NCI-H460 (cell line): Measurements from ENCODE around the gene NAGA. TPM values are rescaled to one million over a fixed set of nuclear protein-coding genes. Genes with fewer than 3 reads are reported as not detected.

Experiments used
- DNase-seq: peaks from one replicate; pipeline ENCODE4 v3.0.0-alpha.2; 2016; ENCODE audit warnings: low read depth; ENCODE audit errors: extremely low read depth
- small RNA-seq, 2 experiments: library from RNA; depleted of rRNA; stranded (forward); fragments of <200 nt; gene quantifications; one replicate each; pipeline ENCODE3, GENCODE V24; 2014
- total RNA-seq: library from RNA; depleted of rRNA; stranded (reverse); fragments of >200 nt; shearing (Covaris generic); gene quantifications from 2 replicates; pipeline ENCODE4 v1.2.3, GENCODE V29; 2014; rRNA removed

Gene NAGA
- total RNA-seq, 1 experiment from 2014 or later = 28.0 TPM

- DNase-seq = no peak
Observed at GRCh38 chr22:42052765-42053164, 17.8 kb downstream of the NAGA start.

- no peak for DNase-seq
Observed at GRCh38 chr22:42050641-42051180, 19.9 kb downstream of the NAGA start.

DNA sequence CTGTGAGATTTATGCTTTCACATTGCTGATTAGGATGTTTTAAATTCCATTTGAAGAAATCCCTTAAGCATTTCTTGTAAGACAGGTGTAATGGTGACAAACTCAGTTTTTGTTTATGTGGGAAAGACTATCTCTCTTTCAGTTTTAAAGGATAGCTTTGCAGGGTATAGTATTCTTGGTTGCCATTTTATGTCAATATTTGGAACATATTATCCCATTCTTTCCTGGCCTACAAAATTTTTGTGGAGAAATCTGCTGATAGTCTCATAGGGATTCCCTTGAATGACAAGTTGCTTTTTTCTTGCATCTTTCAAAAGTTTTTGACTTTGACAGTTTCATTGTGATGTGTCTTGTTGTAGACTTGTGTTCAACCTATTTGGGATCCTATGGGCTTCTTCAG, 28.8 kb downstream of the NAGA start:
- no peak for DNase-seq

DNA sequence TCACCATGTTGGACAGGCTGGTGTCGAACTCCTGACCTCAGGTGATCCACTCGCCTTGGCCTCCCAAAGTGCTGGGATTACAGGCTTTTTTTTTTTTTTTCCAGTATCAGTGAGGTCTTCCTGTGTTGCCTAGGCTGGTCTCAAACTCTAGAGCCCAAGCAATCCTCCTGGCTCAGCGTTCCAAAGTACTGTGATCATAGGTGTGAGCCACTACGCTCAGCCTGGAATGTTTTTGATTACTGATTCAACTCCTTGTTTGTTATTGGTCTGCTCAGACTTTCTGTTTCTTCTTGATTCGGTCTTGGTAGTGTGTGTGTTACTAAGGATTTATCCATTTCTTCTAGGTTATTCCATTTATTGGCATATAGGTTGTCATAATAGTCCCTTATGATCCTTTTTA, 31.3 kb downstream of the NAGA start:
- DNase-seq = no peak

- DNase-seq = no peak
Observed at GRCh38 chr22:42035256-42035655, 35.4 kb downstream of the NAGA start.

GRCh38 chr22:42033263-42034181, 37.1 kb downstream of the NAGA start:
- DNase-seq = no peak

GRCh38 chr22:42026705-42027104, 43.9 kb downstream of the NAGA start:
- DNase-seq = no peak

GRCh38 chr22:42025421-42025820, 45.2 kb downstream of the NAGA start:
- no peak for DNase-seq

GRCh38 chr22:42022162-42022847, 48.3 kb downstream of the NAGA start:
- DNase-seq = no peak

DNA sequence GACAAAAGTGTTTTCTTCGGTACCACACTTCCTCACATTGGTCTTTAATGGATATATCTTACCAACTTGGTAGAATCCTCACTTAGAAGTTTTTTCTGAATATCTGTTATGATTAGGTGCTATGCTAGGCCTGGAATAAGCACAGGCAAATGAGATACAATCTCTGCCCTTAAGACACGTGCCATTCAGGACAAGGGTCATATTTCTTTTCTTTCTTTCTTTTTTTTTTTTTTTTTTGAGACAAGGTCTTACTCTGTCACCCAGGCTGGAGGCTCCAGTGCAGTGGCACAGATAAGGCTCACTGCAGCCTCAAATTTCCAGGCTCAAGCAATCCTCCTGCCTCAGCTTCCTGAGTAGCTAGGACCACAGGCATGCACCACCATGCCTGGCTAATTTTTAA, 49.0 kb downstream of the NAGA start:
- no peak for DNase-seq

- DNase-seq = no peak
Observed at GRCh38 chr22:42018224-42018623, 52.4 kb downstream of the NAGA start.

DNA sequence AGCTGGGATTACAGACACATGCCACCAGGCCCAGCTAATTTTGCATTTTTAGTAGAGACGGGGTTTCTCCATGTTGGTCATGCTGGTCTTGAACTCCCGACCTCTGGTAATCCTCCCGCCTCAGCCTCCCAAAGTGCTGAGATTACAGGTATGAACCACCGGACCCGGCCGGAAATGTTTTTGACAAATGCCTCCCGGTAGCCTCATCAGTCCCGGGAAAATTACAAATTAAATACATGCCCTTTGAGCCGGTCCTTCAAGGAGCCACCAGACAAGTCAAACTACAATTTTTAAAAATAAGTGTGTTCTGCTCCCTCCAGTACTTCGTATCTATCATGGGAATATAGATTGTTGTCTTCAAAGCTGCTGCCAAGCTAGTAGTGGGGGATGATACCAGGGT, 54.5 kb downstream of the NAGA start:
- no peak for DNase-seq

DNA sequence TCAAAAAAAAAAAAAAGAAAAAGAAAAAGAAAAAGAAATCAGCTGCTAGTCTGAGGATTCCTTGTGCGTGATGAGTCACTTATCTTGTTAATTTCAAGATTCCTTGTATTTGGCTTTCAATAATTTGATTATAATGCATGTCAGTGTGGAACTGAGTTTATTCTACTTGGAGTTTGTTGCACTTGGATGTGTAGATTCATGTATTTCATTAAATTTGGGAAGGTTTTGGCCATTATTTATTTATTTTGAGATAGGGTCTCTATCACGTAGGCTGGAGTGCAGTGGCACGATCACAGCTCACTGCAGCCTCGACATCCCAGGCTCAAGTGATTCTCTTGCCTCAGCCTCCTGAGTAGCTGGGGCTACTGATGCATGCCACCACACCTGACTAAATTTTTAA, 57.2 kb downstream of the NAGA start:
- no peak for DNase-seq

DNA sequence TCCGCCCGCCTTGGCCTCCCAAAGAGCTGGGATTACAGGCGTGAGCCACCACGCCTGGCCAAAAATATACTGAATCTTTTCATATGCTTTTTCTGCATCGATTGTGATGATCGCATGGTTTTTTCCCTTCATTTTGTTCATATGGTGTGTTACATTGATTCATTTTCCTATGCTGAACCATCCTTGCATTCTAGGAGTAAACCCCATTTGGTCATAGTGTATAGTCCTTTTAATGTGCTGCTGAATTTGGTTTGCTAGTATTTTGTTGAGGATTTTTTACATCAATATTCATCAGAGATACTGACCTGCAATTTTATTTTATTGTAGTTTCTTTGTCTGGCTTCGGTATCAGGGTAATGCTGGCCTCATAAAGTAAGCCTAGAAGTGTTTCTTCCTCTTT, 59.8 kb downstream of the NAGA start:
- DNase-seq = no peak

Small RNA genes lying within 50 kb of the gene (small RNA-seq; reads per million reads assigned to genes)
- gene SNORD13P1 = 0 to 0.17 reads per million in 2 experiments

Other genes with a start within 250 kb of the NAGA start
- 29.5 and 29.9 TPM in 2 replicates for gene SREBF2, start 237.7 kb downstream of the NAGA start, total RNA-seq
- gene SHISA8, start 155.7 kb downstream of the NAGA start, total RNA-seq = not detected in 2 replicates
- gene TNFRSF13C, start 144.0 kb downstream of the NAGA start, total RNA-seq = 0.20 and 0.27 TPM in 2 replicates
- 20.7 and 22.9 TPM in 2 replicates for gene CENPM, start 123.7 kb downstream of the NAGA start, total RNA-seq
- gene SEPTIN3, start 101.4 kb downstream of the NAGA start, total RNA-seq = 0.35 and 0.45 TPM in 2 replicates
- gene WBP2NL, start 72.0 kb downstream of the NAGA start, total RNA-seq = 0.78 and 1.2 TPM in 2 replicates
- gene PHETA2, start 3.4 kb upstream of the NAGA start, total RNA-seq = 1.5 and 1.8 TPM in 2 replicates
- gene SMDT1, start 8.9 kb upstream of the NAGA start, total RNA-seq = 10.4 and 16.7 TPM in 2 replicates
- gene NDUFA6, start 20.0 kb upstream of the NAGA start, total RNA-seq = 68.2 and 73.3 TPM in 2 replicates
- gene CYP2D6, start 60.0 kb upstream of the NAGA start, total RNA-seq = 0.17 and 0.59 TPM in 2 replicates
- 18.1 and 21.1 TPM in 2 replicates for gene TCF20, start 199.8 kb upstream of the NAGA start, total RNA-seq